Fibroblast of mammary gland (primary cell): ENCODE results near the gene SMIM20.

ENCODE experiments used
- DNase-seq: peaks from one replicate; pipeline ENCODE4 v3.0.0-alpha.2; 2010; ENCODE audit warnings: low read depth
- H3K4me3 ChIP-seq: 2 replicates; pipeline ENCODE4 v1.5.1; 2011; ENCODE audit warnings: low read depth, mild to moderate bottlenecking, low read length, moderate library complexity; ENCODE audit not compliant: control insufficient read depth
- CTCF ChIP-seq: conservative IDR thresholded peaks from 2 replicates; pipeline ENCODE4 v1.5.1; 2011; ENCODE audit warnings: low read depth, low read length, inconsistent platforms; ENCODE audit not compliant: control insufficient read depth, insufficient read depth

The SMIM20 gene

GRCh38 chr4:25915353-25915705, 1.3 kb downstream of the SMIM20 start:
- TF ChIP-seq CTCF, result no peak
- peak overlapping the region; percentile 67 for H3K4me3 ChIP-seq

GRCh38 chr4:25916870-25917269, 2.9 kb downstream of the SMIM20 start:
- no peak for TF ChIP-seq CTCF
- H3K4me3 ChIP-seq, result no peak overlapping the region
- DNase-seq, result no peak

More at GRCh38 chr4:25915353-25915705, 1.3 kb downstream of the SMIM20 start:
- DNase-seq, result peak; percentile 86

- H3K4me3 ChIP-seq, result no peak overlapping the region
- no peak for DNase-seq
- TF ChIP-seq CTCF, result no peak
Observed at GRCh38 chr4:25919676-25920075, 5.7 kb downstream of the SMIM20 start.

- TF ChIP-seq CTCF, result no peak
- no peak for DNase-seq
- no peak overlapping the region for H3K4me3 ChIP-seq
Observed at GRCh38 chr4:25921922-25922321, 7.9 kb downstream of the SMIM20 start.

GRCh38 chr4:25922812-25923369, 8.9 kb downstream of the SMIM20 start:
- DNase-seq, result no peak
- TF ChIP-seq CTCF, result no peak
- H3K4me3 ChIP-seq, result no peak overlapping the region

- DNase-seq, result no peak
- no peak for TF ChIP-seq CTCF
- no peak overlapping the region for H3K4me3 ChIP-seq
Observed at GRCh38 chr4:25923745-25924144, 9.7 kb downstream of the SMIM20 start.

- peak; percentile 58 for DNase-seq
- TF ChIP-seq CTCF, result peak; percentile 74
- H3K4me3 ChIP-seq, result no peak overlapping the region
Observed at GRCh38 chr4:25925486-25926201, 11.6 kb downstream of the SMIM20 start.
